ENCODE results near the gene SLC3A2. TPM values are rescaled to one million over a fixed set of nuclear protein-coding genes. Genes with fewer than 3 reads are reported as not detected.
A peak's percentile ranks its signal among the peaks of the same experiment; 100 is the strongest.

SLC3A2 gene
- total and polyA plus RNA-seq, 2 of the 13 experiments (the other 11 are each of a cell fraction or from before 2014, with no cell fraction given): 213 to 226 TPM

- TF ChIP-seq FOXP4 (CRISPR knock-in tag; IDR thresholded peaks at IDR 0.05) (no peak), TARDBP (CRISPR knock-in tag; IDR thresholded peaks at IDR 0.05) (no peak), ZBTB38 (CRISPR knock-in tag; IDR thresholded peaks at IDR 0.05) (peak; percentile 86; the same call in 1 of the 2 replicates), SNAPC4 (CRISPR knock-in tag; IDR thresholded peaks at IDR 0.05) (no peak), ZNF687 (CRISPR knock-in tag; IDR thresholded peaks at IDR 0.05) (peak; percentile 56), ZNF552 (CRISPR knock-in tag; IDR thresholded peaks at IDR 0.05; ENCODE audit: borderline replicate concordance) (no peak), SOX6 (IDR thresholded peaks at IDR 0.05) (no peak), SOX6 (CRISPR knock-in tag; IDR thresholded peaks at IDR 0.05) (0 out of 2 replicates have a peak, but pooled peaks have one; percentile 11), ZNF350 (CRISPR knock-in tag; IDR thresholded peaks at IDR 0.05; ENCODE audit: borderline replicate concordance, low read depth) (no peak), ZNF225 (CRISPR knock-in tag; IDR thresholded peaks at IDR 0.05) (peak; percentile 40; the same call in 1 of the 2 replicates), TEAD3 (CRISPR knock-in tag; optimal IDR thresholded peaks at IDR 0.05; ENCODE audit: borderline replicate concordance) (peak; percentile 53), GMEB1 (CRISPR knock-in tag; IDR thresholded peaks at IDR 0.05; ENCODE audit: borderline replicate concordance) (no peak), JDP2 (CRISPR knock-in tag; IDR thresholded peaks at IDR 0.05; ENCODE audit: borderline replicate concordance) (no peak), ZFP90 (CRISPR knock-in tag; IDR thresholded peaks at IDR 0.05; ENCODE audit: borderline replicate concordance) (no peak)
These were observed 4.8 kb upstream of the SLC3A2 start (continued) for GRCh38 chr11:62875698-62876478.
